Fibroblast of peridontal ligament (primary cell): ENCODE results near the gene CHRM1.

Source experiments
- DNase-seq: peaks from one replicate; pipeline ENCODE4 v3.0.0-alpha.2; 2010; ENCODE audit errors: extremely low read depth

The CHRM1 gene

GRCh38 chr11:62905296-62905695 is 15.9 kb downstream of the CHRM1 start:
- DNase-seq: peak; percentile 41

DNA sequence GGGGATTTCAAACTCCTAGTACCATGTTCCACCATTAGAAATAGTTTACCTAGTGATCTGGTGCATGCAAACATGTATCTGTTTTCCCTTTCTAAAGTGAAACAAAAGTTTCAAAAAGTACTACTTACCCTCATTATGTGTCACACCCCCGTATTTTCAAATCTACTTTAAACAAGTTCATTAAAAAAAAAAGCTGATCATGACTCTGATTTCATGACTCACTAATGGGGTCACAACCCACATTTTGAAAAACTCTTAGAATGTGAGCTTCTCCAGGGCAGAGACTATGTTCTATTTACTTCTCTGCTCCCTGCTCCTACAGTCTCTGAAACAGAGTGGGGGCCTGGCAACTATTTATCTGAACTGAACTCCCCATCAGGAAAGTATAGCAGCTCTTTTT is 18.2 kb downstream of the CHRM1 start:
- DNase-seq: no peak

- DNase-seq: no peak
Measured at GRCh38 chr11:62898027-62898426, 23.1 kb downstream of the CHRM1 start.

DNA sequence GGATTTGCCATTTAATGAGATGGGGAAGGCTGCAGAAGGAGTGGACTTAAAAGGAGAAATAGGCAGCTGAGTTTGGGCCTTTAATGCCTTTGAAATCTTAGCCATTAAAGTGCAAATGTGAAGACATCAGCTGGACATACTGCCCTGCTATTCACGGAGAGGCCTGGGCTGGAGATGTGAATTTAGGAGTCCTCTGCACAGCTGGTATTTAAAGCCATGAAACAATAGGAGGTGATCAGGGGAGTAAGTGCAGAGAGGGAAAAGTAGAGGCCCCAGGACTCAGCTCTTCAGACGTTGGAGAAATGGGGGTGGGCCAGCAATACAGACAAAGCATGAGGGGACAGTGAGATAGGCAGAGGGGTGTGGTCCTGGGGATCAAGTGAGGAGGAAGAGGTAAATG is 23.9 kb downstream of the CHRM1 start:
- DNase-seq: no peak

- no peak for DNase-seq
Measured at GRCh38 chr11:62896049-62896448, 25.1 kb downstream of the CHRM1 start.

GRCh38 chr11:62895501-62895900 is 25.7 kb downstream of the CHRM1 start:
- DNase-seq: no peak

GRCh38 chr11:62892077-62892922 is 28.9 kb downstream of the CHRM1 start:
- no peak for DNase-seq

GRCh38 chr11:62889484-62890437 is 31.4 kb downstream of the CHRM1 start:
- peak; percentile 30 for DNase-seq

GRCh38 chr11:62889126-62889483 is 32.1 kb downstream of the CHRM1 start:
- DNase-seq: no peak

DNA sequence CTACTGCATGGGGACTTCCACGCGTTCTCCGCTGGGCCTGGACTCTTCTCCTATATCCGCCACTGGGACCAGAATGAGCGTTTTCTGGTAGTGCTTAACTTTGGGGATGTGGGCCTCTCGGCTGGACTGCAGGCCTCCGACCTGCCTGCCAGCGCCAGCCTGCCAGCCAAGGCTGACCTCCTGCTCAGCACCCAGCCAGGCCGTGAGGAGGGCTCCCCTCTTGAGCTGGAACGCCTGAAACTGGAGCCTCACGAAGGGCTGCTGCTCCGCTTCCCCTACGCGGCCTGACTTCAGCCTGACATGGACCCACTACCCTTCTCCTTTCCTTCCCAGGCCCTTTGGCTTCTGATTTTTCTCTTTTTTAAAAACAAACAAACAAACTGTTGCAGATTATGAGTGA is 32.8 kb downstream of the CHRM1 start:
- DNase-seq: no peak

GRCh38 chr11:62885137-62885750 is 35.9 kb downstream of the CHRM1 start:
- no peak for DNase-seq

- no peak for DNase-seq
Measured at GRCh38 chr11:62883673-62884072, 37.5 kb downstream of the CHRM1 start.

GRCh38 chr11:62882788-62883501 is 38.2 kb downstream of the CHRM1 start:
- DNase-seq: no peak

DNA sequence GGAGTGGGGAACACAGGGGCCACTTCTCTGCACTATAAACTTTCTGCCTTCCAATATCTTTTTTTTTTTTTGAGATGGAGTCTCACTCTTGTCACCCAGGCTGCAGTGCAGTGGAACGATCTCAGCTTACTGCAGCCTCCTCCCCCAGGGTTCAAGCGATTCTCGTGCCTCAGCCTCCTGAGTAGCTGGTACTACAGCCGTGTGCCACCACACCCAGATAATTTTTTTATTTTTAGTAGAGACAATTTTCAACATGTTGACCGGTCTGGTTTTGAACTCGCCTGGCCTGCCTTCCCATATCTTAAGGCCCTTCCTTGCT is 38.8 kb downstream of the CHRM1 start:
- DNase-seq: no peak

DNA sequence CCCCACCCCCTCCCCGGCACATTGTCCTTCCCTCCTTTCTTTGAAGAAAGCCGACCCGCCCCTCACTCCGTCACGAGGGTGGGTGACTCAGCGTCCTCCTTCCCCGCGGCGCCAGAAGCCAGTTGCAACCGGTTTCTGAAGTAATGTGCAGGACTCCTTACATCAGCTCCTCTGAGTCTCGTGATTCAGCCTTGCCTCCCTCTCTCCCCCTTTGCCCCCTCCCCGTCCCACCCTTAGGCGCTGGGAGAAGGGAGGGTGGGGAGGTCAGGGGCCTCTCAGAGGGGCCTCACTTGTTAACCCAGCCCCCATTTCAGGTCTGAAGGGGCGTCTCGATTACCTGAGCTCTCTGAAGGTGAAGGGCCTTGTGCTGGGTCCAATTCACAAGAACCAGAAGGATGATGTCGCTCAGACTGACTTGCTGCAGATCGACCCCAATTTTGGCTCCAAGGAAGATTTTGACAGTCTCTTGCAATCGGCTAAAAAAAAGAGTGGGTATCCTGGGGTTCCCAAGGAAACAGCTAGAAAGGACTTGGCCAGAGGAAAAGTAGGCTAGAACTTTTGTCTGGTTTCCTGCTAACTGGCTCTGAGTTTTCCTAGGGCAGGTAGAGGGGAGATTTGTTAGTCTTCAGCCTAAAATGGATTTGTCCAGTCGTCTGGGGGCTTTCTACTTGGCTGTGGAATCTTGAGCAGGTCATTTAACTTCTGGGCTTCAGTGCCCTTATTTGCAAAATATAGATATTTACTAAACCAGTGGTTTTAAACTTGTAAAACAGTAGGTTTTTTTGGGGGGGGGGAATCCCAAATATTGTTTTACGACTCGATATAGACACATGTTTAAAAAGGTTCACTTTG is 39.4 kb downstream of the CHRM1 start:
- peak; percentile 97 for DNase-seq

- DNase-seq: peak; percentile 81
Measured at GRCh38 chr11:62880803-62881578, 40.2 kb downstream of the CHRM1 start, which contains the start of gene SLC3A2. SLC3A2 (plus strand) TSS chr11:62880896; CDS start chr11:62881024, 128 bp downstream.

DNA sequence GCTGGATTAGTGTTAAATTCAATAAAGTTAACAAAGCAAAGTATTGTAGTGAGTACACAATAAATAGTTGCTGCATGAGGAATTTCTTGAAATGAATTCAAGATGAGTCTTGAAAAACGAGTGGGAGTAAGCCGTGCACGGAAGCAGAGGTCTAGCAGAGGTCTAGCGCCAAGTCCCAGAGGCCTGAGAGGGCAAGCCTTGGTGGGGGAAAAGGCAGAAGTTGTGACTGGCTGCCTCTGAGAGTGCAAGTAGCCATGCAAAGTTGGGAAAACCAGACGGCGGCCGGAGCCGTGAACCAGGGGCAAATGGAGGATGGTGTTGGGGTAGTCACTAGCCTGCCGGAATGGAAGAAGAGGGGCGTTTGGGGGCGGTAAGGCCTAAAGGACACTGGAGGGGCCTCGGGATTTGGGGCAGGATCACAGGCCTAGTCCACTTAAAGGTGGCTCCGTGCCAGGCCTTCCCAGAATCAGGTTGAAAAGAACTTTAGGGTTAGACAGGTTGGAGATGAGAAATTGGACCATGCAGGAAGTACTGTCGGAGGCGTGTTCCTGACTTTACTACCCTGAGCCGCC is 40.8 kb downstream of the CHRM1 start:
- DNase-seq: peak; percentile 85

- DNase-seq: peak; percentile 49
Measured at GRCh38 chr11:62879235-62879978, 41.8 kb downstream of the CHRM1 start.

DNA sequence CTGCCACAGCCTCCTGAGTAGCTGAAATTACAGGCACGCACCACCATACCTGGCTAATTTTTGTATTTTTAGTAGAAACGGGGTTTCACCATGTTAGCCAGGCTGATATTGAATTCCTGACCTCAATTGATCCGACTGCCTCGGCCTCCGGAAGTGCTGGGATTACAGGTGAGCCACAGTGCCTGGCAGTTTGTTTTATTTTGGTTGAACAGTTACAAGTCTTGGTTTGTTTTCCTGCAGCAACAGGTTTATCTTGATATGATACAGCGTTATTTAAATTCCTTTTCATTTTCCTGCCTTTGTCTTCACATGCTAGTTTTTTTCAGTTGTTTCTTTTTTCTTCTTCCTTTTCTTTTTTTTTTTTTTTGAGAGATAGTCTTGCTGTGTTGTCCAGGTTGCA is 44.5 kb downstream of the CHRM1 start:
- DNase-seq: no peak
